ENCODE results near the gene DNAAF9. TPM values are rescaled to one million over a fixed set of nuclear protein-coding genes. Genes with fewer than 3 reads are reported as not detected.

Gene DNAAF9
- total RNA-seq, 2 experiments from 2014 or later: 1.8 to 2.2 TPM

DNA sequence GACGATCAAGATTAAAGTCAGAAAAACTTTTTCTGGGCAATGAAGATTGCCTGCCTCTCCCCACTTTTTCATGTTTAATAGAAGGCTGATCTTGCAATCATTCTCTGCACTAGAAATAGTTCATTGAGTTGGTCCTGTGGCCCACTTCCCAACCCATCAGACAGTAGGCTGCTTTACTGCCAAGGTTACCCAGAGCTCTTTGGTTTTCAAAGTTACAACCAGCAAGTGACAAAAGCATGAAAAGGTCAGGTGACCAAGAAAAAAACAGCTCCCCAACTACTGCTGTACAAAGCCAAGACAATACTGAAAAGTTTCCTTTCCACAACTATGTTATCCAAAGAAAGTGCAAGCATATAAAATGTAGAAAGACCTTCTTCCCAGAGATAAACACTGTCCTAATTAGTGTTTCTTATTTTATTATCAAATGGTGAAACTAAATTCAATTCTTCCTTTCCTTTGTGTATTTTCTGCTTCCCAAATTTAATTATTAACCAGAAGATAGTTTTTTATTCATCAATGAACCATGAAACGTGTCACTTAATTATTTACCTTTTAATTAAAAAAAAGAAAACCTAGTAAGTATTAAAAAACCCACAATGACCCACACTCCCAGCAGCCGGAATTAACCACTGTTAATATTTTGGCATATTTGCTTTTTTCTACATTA, 16.6 kb downstream of the DNAAF9 start:
- Mint-ChIP-seq H3K4me1 (ENCODE audit: low read depth) (peaks cover 3% of the 10 kb centered on the region), H3K36me3 (peaks cover 8% of the 10 kb centered on the region)

GRCh38 chr20:3383878-3384495, 23.5 kb downstream of the DNAAF9 start:
- H3K27me3 Mint-ChIP-seq: no peaks in the 10 kb centered on the region
- peaks cover 18% of the 10 kb centered on the region for H3K4me1 Mint-ChIP-seq (ENCODE audit: low read depth)
- peak overlapping the region; percentile 70 for H3K27ac Mint-ChIP-seq
- CTCF ChIA-PET: interaction anchor here (0.7 to 1.4 kb wide), 3 partner anchors 36 to 293 kb away, joined by 3 read pairs; no protein-coding TSS in a partner anchor
- H3K9me3 Mint-ChIP-seq: peaks cover 14% of the 10 kb centered on the region
- H3K4me3 Mint-ChIP-seq: no peak overlapping the region
- peak; percentile 72 for DNase-seq
- peaks cover 13% of the 10 kb centered on the region for H3K36me3 Mint-ChIP-seq
- intact Hi-C loops (cut with micrococcal nuclease): loop anchor here (1.0 kb wide), 4 partner anchors 24 to 370 kb away; no protein-coding TSS in a partner anchor
- POLR2A ChIA-PET: interaction anchor here (0.6 to 1.4 kb wide), 4 partner anchors 24 to 397 kb away, joined by 3 to 10 read pairs (median 4); no protein-coding TSS in a partner anchor

More for the DNA sequence above, 16.6 kb downstream of the DNAAF9 start:
- intact Hi-C loops (cut with micrococcal nuclease): no loop called here
- no peak overlapping the region for H3K27ac Mint-ChIP-seq
- no peaks in the 10 kb centered on the region for H3K27me3 Mint-ChIP-seq
- POLR2A ChIA-PET: no interaction called here
- H3K4me3 Mint-ChIP-seq: no peak overlapping the region
- CTCF ChIA-PET: no interaction called here
- no peak for DNase-seq
- H3K9me3 Mint-ChIP-seq: peaks cover 6% of the 10 kb centered on the region

GRCh38 chr20:3382836-3383235, 24.6 kb downstream of the DNAAF9 start:
- DNase-seq: no peak

GRCh38 chr20:3380228-3381070, 27.0 kb downstream of the DNAAF9 start:
- peaks cover 15% of the 10 kb centered on the region for H3K36me3 Mint-ChIP-seq
- POLR2A ChIA-PET: no interaction called here
- H3K27me3 Mint-ChIP-seq: no peaks in the 10 kb centered on the region
- intact Hi-C loops (cut with micrococcal nuclease): no loop called here
- H3K4me3 Mint-ChIP-seq: no peak overlapping the region
- H3K27ac Mint-ChIP-seq: no peak overlapping the region
- CTCF ChIA-PET: interaction anchor here (1.5 kb wide), 1 partner anchor 183 kb away, joined by 6 read pairs; no protein-coding TSS in a partner anchor
- DNase-seq: no peak
- peaks cover 11% of the 10 kb centered on the region for H3K9me3 Mint-ChIP-seq
- peaks cover 18% of the 10 kb centered on the region for H3K4me1 Mint-ChIP-seq (ENCODE audit: low read depth)

More at GRCh38 chr20:3382836-3383235, 24.6 kb downstream of the DNAAF9 start:
- ChIA-PET CTCF (interaction anchor here (0.7 kb wide), 1 partner anchor 24 kb away, joined by 3 read pairs; no protein-coding TSS in a partner anchor), POLR2A (no interaction called here)
- peaks cover 18% of the 10 kb centered on the region for H3K4me1 Mint-ChIP-seq (ENCODE audit: low read depth)
- intact Hi-C loops (cut with micrococcal nuclease): no loop called here
- peaks cover 13% of the 10 kb centered on the region for H3K36me3 Mint-ChIP-seq
- H3K27me3 Mint-ChIP-seq: no peaks in the 10 kb centered on the region
- no peak overlapping the region for H3K27ac Mint-ChIP-seq
- no peak overlapping the region for H3K4me3 Mint-ChIP-seq
- peaks cover 14% of the 10 kb centered on the region for H3K9me3 Mint-ChIP-seq

DNA sequence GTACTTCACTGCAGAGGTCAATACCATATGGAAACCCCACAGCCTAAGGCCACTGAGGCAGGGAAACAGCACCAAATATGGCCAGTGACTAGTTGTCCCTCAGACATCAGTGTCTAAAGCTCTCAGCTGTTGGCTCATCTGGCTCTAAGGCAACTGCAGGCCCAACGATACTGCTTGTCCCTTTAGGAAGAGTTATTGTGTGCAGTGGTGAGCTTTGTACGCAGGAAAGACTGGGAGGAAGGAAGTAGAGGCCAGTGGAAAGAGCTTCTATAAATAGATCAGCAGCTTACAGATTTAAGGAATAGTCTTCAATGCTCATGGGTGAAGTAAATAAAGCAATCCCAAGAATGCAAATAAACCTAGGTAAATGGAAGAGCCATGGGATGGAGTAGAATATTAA, 29.3 kb downstream of the DNAAF9 start:
- CTCF ChIA-PET: no interaction called here
- intact Hi-C loops (cut with micrococcal nuclease): no loop called here
- POLR2A ChIA-PET: no interaction called here
- DNase-seq: no peak
- Mint-ChIP-seq H3K9me3 (no peaks in the 10 kb centered on the region), H3K36me3 (peaks cover 23% of the 10 kb centered on the region), H3K4me3 (no peak overlapping the region), H3K27ac (no peak overlapping the region), H3K27me3 (no peaks in the 10 kb centered on the region), H3K4me1 (ENCODE audit: low read depth) (no peaks in the 10 kb centered on the region)

DNA sequence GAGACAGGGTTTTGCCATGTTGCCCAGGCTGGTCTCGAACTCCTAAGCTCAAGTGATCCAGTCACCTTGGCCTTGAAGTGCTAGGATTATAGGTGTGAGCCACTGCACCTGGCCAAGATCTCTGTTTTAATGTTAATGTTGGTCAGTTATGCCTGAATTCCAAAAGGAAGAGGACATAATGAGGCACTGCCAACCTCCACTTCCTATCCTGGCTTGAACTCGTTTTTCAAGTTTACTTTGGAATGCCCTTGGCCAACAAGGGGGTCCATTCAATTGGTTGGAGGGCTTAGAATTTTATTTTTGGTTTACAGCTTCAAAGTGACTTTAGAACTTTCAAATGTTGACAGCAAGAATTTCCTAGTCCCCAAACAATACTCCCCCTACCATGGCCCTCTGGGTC, 29.8 kb downstream of the DNAAF9 start:
- POLR2A ChIA-PET: no interaction called here
- Mint-ChIP-seq H3K27ac (no peak overlapping the region), H3K4me3 (no peak overlapping the region), H3K36me3 (peaks cover 26% of the 10 kb centered on the region), H3K27me3 (no peaks in the 10 kb centered on the region), H3K4me1 (ENCODE audit: low read depth) (no peaks in the 10 kb centered on the region), H3K9me3 (no peaks in the 10 kb centered on the region)
- intact Hi-C loops (cut with micrococcal nuclease): no loop called here
- CTCF ChIA-PET: no interaction called here
- DNase-seq: no peak

- H3K4me1 Mint-ChIP-seq (ENCODE audit: low read depth): no peaks in the 10 kb centered on the region
- H3K36me3 Mint-ChIP-seq: peaks cover 31% of the 10 kb centered on the region
- no peak overlapping the region for H3K4me3 Mint-ChIP-seq
- DNase-seq: no peak
- CTCF ChIA-PET: no interaction called here
- intact Hi-C loops (cut with micrococcal nuclease): no loop called here
- H3K9me3 Mint-ChIP-seq: no peaks in the 10 kb centered on the region
- POLR2A ChIA-PET: no interaction called here
- no peak overlapping the region for H3K27ac Mint-ChIP-seq
- H3K27me3 Mint-ChIP-seq: no peaks in the 10 kb centered on the region
Measured at GRCh38 chr20:3374296-3374695, 33.2 kb downstream of the DNAAF9 start.

GRCh38 chr20:3371754-3372153, 35.7 kb downstream of the DNAAF9 start:
- H3K4me1 Mint-ChIP-seq (ENCODE audit: low read depth): peaks cover 3% of the 10 kb centered on the region
- DNase-seq: no peak
- ChIA-PET CTCF (no interaction called here), POLR2A (no interaction called here)
- H3K4me3 Mint-ChIP-seq: no peak overlapping the region
- peaks cover 34% of the 10 kb centered on the region for H3K36me3 Mint-ChIP-seq
- H3K9me3 Mint-ChIP-seq: no peaks in the 10 kb centered on the region
- intact Hi-C loops (cut with micrococcal nuclease): no loop called here
- no peaks in the 10 kb centered on the region for H3K27me3 Mint-ChIP-seq
- no peak overlapping the region for H3K27ac Mint-ChIP-seq

DNA sequence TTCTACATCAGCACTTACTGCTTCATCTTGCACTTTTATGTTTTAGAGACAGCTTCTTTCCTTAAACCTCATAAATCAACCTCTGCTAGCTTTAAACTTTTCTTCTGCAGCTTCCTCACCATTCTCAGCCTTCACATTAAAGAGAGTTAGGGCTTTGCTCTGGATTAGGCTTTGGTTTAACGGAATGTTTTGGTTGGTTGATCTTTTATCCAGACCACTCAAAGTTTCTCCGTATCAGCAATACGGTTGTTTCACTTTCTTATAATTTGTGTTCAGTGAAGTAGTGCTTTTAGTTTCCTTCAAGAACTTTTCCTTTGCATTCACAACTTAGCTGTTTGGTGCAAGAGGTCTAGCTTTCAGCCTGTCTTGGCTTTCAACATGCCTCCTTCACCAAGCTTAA, 40.4 kb downstream of the DNAAF9 start:
- POLR2A ChIA-PET: no interaction called here
- H3K27ac Mint-ChIP-seq: no peak overlapping the region

GRCh38 chr20:3364323-3365013, 43.0 kb downstream of the DNAAF9 start:
- Mint-ChIP-seq H3K27me3 (no peaks in the 10 kb centered on the region), H3K9me3 (no peaks in the 10 kb centered on the region), H3K36me3 (peaks cover 3% of the 10 kb centered on the region), H3K4me3 (no peak overlapping the region), H3K4me1 (ENCODE audit: low read depth) (peaks cover 3% of the 10 kb centered on the region), H3K27ac (no peak overlapping the region)
- DNase-seq: no peak
- CTCF ChIA-PET: no interaction called here
- intact Hi-C loops (cut with micrococcal nuclease): no loop called here
- POLR2A ChIA-PET: no interaction called here

More for the DNA sequence above, 40.4 kb downstream of the DNAAF9 start:
- intact Hi-C loops (cut with micrococcal nuclease): no loop called here
- Mint-ChIP-seq H3K4me1 (ENCODE audit: low read depth) (peaks cover 3% of the 10 kb centered on the region), H3K4me3 (no peak overlapping the region), H3K36me3 (peaks cover 6% of the 10 kb centered on the region), H3K9me3 (no peaks in the 10 kb centered on the region), H3K27me3 (no peaks in the 10 kb centered on the region)
- no peak for DNase-seq
- CTCF ChIA-PET: interaction anchor here (0.7 kb wide), 1 partner anchor 1084 kb away, joined by 3 read pairs; no protein-coding TSS in a partner anchor

GRCh38 chr20:3360752-3361151, 46.7 kb downstream of the DNAAF9 start:
- ChIA-PET POLR2A (no interaction called here), CTCF (no interaction called here)
- H3K27ac Mint-ChIP-seq: no peak overlapping the region
- intact Hi-C loops (cut with micrococcal nuclease): no loop called here
- H3K27me3 Mint-ChIP-seq: no peaks in the 10 kb centered on the region
- no peaks in the 10 kb centered on the region for H3K4me1 Mint-ChIP-seq (ENCODE audit: low read depth)
- H3K4me3 Mint-ChIP-seq: no peak overlapping the region
- H3K36me3 Mint-ChIP-seq: no peaks in the 10 kb centered on the region
- H3K9me3 Mint-ChIP-seq: no peaks in the 10 kb centered on the region
- no peak for DNase-seq
